Skeletal muscle tissue (tissue), 5 donors: Measurements from ENCODE around the gene AKR7A3. TPM values are rescaled to one million over a fixed set of nuclear protein-coding genes. Genes with fewer than 3 reads are reported as not detected.

ENCODE experiments used
- H3K27ac ChIP-seq: one replicate; pipeline ENCODE4 v1.7.0; 2013; ENCODE audit warnings: mild to moderate bottlenecking, low read depth, low read length, inconsistent platforms
- H3K27me3 ChIP-seq, 3 donors: one replicate each; pipeline ENCODE4 v1.7.0; 2013; ENCODE audit warnings: low read length in 3 of 3; ENCODE audit not compliant: control insufficient read depth in 3 of 3, insufficient read depth in 3 of 3
- H3K36me3 ChIP-seq, 3 donors: one replicate each; pipeline ENCODE4 v1.7.0; 2013; ENCODE audit warnings: low read length in 3 of 3; ENCODE audit not compliant: control insufficient read depth in 3 of 3, insufficient read depth in 3 of 3
- H3K4me1 ChIP-seq, 3 donors: one replicate each; pipeline ENCODE4 v1.7.0; 2013; ENCODE audit warnings: low read length in 3 of 3, mild to moderate bottlenecking in 3 of 3; ENCODE audit not compliant: control insufficient read depth in 3 of 3, insufficient read depth in 3 of 3
- H3K4me3 ChIP-seq, 3 donors: one replicate each; pipeline ENCODE4 v1.7.0; 2013; ENCODE audit warnings: low read length in 3 of 3
- H3K9ac ChIP-seq, 3 donors: one replicate each; pipeline ENCODE4 v1.7.0; 2013; ENCODE audit warnings: low read length in 3 of 3, mild to moderate bottlenecking in 3 of 3, moderate library complexity in 2 of 3, low read depth in 1 of 3
- H3K9me3 ChIP-seq, 3 donors: one replicate each; pipeline ENCODE4 v1.7.0; 2013; ENCODE audit warnings: low read length in 3 of 3; ENCODE audit not compliant: control insufficient read depth in 3 of 3
- small RNA-seq: library from RNA; depleted of rRNA; stranded (forward); fragments of <200 nt; gene quantifications from one replicate; pipeline ENCODE3, GENCODE V24; 2014
- total RNA-seq: library from RNA; depleted of rRNA; stranded (reverse); fragments of >200 nt; gene quantifications from one replicate; pipeline ENCODE4 v1.2.3, GENCODE V29; 2014
- donor health status: Osteomylitis.

Gene AKR7A3
- total RNA-seq, 1 donor from 2014 or later = 0.52 TPM

DNA sequence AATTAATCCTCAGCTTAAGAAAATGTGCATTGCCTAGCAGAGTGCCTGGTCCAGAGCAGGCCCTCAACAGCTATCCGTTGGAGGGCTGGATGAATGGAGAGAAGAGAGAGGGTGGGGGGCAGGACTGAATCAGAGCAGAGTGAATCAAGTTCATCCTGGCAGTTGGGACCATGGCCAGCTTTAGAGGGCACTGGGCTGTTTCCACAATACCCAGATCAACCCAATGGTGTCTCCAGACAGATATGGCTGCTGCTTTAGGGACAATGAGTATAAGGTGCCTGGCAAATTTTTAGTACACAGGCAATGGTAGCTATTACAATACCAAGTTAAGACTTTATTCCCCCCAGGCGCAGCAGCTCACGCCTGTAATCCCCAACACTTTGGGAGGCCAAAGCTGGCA, 54.3 kb downstream of the AKR7A3 start:
- peaks cover 19 to 28% (median 21%) of the 10 kb centered on the region in 3 donors for H3K4me1 ChIP-seq
- peaks cover 46 to 68% (median 61%) of the 10 kb centered on the region in 3 donors for H3K36me3 ChIP-seq
- no peaks in the 10 kb centered on the region for H3K27me3 ChIP-seq
- H3K9ac ChIP-seq = peak overlapping the region in 1 of 3 donors; percentile 1
- no peaks in the 10 kb centered on the region for H3K9me3 ChIP-seq
- H3K4me3 ChIP-seq = no peak overlapping the region
- no peak overlapping the region for H3K27ac ChIP-seq

Small RNA genes lying within 50 kb of the gene (small RNA-seq; reads per million reads assigned to genes)
- gene RNU6-1099P = not detected

Other genes with a start within 250 kb of the AKR7A3 start
- 73.6 TPM for gene UBR4, start 78.5 kb downstream of the AKR7A3 start, total RNA-seq
- gene EMC1, start 37.2 kb downstream of the AKR7A3 start, total RNA-seq = 36.5 TPM
- 20.4 TPM for gene MRTO4, start 37.0 kb downstream of the AKR7A3 start, total RNA-seq
- gene AKR7A2, start 23.4 kb upstream of the AKR7A3 start, total RNA-seq = 44.4 TPM
- gene SLC66A1, start 23.6 kb upstream of the AKR7A3 start, total RNA-seq = 14.6 TPM
- gene CAPZB, start 196.8 kb upstream of the AKR7A3 start, total RNA-seq = 67.3 TPM